Islet of Langerhans (tissue), 1 donor: ENCODE data around the gene PCDHGA5.
A peak's percentile ranks its signal among the peaks of the same experiment; 100 is the strongest.
"Not testable (repeated sequence)": the region's sequence is repeated elsewhere in the genome, so short reads cannot be mapped to it uniquely, and the experiment has no call there.

ENCODE experiments used
- FAIRE-seq: peaks from one replicate; lab custom pipeline; 2011; peaks lifted over from hg19 to GRCh38; lab: Jason Lieb, UNC

PCDHGA5 gene

DNA sequence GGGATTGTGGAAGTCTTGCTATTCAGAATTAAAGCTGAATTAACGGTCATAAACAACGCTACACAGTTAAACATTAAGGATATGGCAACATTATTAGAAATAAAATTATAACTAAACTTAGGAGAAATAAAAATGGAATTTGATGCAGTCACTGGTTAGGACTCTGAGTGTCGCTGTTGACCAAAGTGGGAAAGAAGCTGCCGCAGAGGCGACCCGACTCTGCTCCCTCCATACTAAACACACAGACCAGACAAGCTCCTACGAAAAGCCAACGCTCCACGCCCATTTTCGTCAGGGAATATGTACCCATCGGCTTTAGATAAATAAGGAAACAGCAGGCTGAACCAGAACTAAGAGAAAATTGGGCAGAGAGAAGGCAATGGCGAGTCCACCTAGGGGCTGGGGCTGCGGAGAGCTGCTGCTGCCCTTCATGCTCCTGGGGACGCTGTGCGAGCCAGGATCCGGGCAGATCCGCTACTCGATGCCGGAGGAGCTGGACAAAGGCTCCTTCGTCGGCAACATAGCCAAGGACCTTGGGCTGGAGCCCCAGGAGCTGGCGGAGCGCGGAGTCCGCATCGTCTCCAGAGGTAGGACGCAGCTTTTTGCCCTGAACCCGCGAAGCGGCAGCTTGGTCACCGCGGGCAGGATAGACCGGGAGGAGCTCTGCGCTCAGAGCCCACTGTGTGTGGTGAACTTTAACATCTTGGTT, at the start of gene PCDHGA5:
PCDHGA5 (plus strand) TSS at position 211 of the 709 bp plus-strand sequence; CDS start at position 380, 169 bp downstream.
- no peak for FAIRE-seq

DNA sequence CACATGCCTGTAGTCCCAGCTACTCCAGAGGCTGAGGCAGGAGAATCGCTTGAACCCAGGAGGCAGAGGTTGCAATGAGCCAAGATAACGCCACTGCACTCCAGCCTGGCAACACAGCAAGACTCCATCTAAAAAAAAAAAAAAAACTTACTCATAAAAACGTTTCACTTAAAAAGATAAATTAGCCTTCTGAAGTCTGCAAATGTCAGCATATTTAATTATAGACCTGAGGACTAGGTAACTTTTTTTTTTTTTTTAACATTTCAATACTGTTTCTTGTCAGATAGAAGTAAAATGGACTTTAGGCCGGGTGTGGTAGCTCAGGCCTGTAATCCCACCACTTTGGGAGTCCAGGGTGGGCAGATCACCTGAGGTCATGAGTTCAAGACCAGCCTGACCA, 47.0 kb upstream of the PCDHGA5 start:
- not testable (repeated sequence) for FAIRE-seq

DNA sequence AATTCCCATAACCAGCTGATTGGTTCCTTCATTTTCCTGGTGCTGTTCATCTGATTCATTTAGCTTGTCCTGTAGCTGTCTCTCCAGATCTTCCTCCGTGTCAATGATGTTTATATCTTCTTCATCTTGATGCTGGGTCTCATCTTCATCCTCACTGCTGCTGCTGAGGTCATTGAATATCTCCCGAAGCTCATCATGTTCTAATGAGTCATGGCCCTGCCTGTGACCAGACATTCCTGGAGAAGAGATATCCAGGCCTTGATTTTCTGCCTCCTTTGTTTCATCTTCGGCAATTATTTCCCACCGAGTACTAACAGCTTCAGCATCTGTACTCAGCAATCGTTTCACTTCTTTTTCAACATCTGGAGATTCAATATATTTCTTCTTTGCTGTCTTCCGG, 44.8 kb upstream of the PCDHGA5 start:
- FAIRE-seq = no peak

DNA sequence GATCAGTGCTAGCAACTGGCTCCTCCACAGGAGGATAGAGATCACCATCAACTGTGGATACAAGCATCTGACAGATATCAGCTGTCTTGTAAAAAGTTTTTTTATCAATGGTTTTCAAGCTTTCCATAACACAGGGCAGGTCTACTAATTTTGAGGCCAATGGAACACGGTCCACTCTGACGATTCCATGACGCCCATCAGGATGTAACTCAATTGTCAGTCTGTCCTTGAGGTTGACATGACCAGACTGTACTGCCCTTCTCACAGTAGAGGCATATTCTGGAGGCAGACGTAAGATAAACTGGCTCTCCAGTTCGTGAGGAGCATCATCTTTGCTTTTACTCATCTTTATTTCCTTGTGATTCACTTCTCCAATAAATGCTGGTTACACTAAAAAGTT, 44.3 kb upstream of the PCDHGA5 start:
- no peak for FAIRE-seq

DNA sequence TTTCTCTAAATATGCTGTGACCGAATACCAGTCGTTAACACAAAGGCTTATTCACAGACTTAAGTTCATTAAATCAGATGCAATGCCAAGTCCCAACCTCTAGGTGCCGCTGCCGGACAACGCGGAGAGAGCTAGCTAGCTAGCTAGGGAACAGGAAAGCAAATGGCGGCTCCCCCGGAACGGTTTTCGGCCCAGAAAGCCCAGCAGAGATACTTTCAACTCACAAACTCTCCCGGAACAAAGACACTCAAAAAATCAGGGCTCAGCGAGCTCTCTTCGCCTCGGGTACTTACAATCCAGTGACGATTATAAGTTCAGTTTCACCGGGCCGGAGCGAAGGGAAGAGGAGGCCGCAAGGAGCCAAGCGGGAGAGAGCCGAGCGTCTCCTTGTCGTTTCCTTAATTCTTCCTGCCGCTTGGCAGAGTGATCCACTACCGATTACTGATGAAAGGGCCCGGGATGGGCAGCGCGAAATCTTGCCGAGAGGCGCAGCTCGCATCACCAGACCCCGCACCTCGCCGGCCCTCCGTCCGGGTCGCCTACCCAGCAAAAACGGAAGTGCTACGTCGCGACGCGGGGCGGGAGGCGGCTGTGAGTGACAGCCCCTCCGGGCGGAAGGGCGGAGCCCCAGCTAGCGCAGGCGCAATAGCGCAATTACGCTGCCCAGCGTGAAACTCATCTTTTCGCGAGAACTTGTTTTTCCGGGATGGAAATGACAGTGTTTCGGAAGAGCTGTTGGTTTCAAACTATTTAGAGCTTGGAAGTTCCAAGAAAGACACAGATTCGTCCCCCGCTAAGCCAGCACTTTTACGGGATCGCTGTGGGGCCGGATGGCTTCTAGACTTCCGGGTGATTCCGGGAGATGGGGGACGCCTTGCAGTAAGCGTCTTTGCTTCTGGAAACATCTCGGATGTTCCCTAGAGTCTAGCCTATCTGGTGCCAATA, 43.5 kb upstream of the PCDHGA5 start, which contains the start of gene TAF7:
TAF7 (minus strand) TSS at position 560 of the 945 bp plus-strand sequence. CDS start 740 bp downstream, outside the sequence.
- peak; percentile 79 for FAIRE-seq

DNA sequence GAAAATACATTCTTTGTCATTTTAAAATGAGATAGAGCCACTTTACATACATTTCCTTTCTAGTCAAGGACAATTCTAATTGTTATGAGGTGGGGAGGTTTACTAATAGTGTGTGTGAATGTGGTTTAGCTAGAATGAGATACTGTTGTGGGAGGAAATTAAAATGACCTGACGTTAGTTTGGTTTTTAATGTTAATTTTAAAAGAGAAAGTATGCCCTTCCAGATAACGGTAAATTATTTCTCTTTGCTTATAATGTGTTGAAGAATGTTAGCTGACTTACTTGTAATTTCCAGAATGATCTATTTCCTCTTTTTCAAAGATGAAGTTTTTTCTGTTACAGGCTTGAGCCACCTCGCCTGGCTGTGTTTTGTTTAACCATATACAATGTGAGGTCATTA, 41.7 kb upstream of the PCDHGA5 start:
- no peak for FAIRE-seq

DNA sequence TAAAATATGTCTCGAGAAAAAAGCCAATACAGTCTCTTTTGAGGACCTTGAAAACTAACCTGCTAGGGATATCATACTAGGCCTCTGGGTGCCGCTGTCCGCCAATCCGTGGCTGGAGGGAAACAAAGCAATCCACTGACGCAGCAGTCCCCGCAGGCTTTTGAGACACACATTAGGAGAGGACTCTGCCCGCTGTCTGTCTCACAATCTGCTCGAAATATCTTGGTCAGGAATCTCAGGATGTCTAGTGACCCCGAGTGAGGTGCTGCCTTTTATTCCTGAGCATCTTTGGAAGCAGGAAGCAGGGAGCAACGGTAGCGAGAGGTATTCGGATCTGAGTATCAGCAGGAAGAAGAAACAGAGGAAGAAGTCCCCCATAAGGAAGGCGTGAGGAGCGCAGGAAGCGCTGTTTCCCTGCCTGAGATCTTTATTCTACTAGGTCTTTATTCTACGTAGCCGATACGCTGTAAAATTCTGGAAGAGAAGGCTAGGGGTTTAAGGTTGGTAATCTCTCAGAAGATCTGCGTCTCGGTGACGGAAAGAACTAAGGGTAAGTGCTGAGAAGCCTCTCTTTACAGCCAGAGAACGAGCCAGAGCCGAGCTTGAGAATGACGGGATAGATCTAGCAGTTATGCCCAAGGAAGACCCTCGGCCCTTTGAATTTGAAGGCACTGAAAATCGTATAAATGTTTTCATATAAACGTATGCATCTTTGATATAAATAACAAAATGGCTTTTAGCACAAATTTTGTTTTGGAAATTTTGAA, 37.7 kb upstream of the PCDHGA5 start:
- FAIRE-seq = no peak

DNA sequence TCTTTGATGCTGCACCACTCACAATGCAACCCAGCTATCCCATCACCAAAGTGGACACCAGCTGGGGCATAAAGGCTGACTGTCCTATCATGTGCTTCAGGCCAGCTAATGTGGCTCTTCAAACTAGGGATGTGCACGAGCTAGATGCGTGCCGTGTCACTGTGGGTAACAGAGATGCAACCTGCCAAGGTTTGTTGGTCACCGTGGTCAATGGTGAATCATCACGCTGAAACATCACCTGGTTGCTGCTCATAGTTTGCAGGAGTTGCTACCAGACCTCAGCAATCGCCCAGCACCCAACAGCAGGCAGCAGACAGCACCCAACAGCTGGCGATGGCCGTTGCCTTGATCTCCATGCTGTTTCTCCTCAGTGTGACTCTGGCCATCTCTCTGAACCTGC, 35.7 kb upstream of the PCDHGA5 start:
- FAIRE-seq = no peak

DNA sequence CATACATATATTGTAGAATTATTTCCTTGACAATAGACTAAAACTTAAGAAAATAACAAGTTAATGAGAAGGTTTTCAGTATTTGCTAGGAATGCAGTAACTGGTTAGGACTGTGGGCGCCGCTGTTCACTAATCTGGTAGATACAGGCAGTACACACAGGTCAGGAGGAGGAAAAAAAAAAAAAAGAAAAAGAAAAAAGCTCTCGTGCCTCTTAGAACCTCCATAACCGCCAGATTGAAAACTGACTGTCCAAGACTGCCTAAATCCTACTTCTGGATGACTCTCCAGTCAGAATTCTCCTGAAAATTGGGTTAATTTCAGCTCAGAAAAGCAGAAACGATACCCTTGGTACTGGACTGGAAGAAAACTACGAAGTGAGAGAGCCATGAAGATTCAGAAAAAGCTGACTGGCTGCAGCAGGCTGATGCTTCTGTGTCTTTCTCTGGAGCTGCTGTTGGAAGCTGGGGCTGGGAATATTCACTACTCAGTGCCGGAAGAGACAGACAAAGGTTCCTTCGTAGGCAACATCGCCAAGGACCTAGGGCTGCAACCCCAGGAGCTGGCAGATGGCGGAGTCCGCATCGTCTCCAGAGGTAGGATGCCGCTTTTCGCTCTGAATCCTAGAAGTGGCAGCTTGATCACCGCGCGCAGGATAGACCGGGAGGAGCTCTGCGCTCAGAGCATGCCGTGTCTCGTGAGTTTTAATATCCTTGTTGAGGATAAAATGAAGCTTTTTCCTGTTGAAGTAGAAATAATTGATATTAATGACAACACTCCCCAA, 33.5 kb upstream of the PCDHGA5 start, which contains the start of gene PCDHGA1:
PCDHGA1 (plus strand) TSS at position 216 of the 782 bp plus-strand sequence.
- FAIRE-seq = no peak

DNA sequence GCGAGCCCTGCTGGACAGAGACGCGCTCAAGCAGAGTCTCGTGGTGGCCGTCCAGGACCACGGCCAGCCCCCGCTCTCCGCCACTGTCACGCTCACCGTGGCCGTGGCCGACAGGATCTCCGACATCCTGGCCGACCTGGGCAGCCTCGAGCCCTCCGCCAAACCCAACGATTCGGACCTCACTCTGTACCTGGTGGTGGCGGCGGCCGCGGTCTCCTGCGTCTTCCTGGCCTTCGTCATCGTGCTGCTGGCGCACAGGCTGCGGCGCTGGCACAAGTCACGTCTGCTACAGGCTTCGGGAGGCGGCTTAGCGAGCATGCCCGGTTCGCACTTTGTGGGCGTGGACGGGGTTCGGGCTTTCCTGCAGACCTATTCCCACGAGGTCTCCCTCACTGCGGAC, 31.4 kb upstream of the PCDHGA5 start:
- not testable (repeated sequence) for FAIRE-seq

DNA sequence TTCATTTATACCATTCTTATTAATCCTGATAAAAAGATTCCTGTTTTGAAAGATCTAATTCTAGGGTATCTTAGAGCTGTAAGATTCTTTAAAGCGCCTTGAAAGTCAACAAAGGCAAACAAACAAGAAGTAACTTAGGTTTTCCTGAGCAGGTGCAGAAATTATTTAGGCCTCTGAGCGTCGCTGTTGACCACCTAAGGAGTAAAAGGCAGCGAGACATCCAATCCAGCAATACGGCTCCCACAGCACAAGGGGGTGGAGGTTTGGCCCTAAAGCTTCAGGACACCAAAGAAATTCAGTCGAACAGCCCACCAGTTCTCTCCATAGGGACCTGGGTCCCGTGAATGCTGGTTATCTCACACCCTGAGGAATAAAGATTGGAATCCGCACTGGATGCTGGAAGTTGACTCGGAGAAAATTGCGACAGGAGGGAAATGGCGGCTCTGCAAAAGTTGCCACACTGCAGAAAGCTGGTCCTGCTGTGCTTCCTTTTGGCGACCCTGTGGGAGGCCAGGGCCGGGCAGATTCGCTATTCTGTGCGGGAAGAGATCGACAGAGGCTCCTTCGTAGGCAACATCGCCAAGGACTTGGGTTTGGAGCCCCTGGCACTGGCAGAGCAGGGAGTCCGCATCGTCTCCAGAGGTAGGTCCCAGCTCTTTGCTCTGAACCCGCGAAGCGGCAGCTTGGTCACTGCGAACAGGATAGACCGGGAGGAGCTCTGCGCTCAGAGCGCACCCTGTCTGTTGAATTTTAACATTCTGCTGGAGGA, 25.2 kb upstream of the PCDHGA5 start, which contains the start of gene PCDHGA2:
PCDHGA2 (plus strand) TSS at position 223 of the 769 bp plus-strand sequence.
- no peak for FAIRE-seq

DNA sequence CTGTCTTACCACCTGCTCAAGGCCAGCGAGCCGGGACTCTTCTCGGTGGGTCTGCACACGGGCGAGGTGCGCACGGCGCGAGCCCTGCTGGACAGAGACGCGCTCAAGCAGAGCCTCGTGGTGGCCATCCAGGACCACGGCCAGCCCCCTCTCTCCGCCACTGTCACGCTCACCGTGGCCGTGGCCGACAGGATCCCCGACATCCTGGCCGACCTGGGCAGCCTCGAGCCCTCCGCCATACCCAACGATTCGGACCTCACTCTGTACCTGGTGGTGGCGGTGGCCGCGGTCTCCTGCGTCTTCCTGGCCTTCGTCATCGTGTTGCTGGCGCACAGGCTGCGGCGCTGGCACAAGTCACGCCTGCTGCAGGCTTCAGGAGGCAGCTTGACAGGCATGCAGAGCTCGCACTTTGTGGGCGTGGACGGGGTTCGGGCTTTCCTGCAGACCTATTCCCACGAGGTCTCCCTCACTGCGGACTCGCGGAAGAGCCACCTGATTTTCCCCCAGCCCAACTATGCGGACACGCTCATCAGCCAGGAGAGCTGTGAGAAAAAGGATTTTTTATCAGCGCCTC, 23.1 kb upstream of the PCDHGA5 start:
- not testable (repeated sequence) for FAIRE-seq

DNA sequence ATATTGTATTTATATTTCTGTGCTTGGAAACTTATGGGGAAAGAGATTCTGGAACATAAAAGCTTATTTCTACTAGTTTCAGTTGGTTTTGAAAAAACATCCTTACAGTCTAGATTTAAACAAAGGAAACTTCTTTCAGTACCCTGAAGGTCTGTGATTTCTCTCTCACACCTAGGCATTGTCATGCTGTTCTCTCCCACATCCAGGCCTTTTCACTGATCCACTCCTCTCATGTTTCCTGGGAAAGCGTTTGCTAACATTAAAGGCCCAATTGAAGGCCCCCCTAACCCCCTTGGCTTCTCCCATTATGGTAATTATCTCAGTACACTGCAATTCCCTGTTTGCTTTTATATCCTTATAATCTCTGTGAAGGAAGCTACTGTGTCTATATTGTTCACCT, 21.2 kb upstream of the PCDHGA5 start:
- FAIRE-seq = no peak

DNA sequence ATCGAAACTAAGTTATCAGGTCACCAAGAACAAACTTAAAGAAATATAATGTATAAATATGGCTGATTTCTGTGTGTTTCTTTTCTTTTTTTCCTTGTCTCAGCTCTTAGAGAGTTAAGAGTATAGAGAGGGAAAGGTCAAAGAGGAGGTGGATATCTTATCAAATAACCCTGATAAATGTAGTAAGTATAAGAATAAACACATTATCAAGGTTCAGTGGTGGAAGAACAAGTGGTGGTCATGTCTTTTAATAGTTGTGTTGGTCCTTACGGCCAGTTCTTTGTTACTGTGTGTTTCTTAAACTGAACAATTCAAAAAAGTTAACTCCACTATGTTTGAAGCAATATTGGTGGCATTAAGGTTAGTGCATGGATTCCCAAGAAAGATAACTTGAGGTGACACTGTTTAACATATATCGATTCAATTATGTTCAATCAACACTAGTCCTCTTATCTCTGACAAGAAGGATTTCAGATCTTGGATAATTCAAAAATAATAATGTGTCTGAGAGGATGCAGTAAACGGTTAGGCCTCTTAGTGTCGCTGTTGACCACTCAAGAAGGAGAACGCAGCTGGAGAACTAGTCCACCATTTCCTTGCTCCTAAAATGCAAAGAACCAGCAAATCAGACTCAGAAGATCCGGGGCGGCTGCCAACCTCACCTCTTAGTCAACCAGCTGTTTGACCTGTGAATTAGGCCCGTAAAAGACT, 20.6 kb upstream of the PCDHGA5 start, which contains the start of gene PCDHGA3:
PCDHGA3 (plus strand) TSS at position 588 of the 711 bp plus-strand sequence. CDS start 205 bp downstream, outside the sequence.
- no peak for FAIRE-seq

DNA sequence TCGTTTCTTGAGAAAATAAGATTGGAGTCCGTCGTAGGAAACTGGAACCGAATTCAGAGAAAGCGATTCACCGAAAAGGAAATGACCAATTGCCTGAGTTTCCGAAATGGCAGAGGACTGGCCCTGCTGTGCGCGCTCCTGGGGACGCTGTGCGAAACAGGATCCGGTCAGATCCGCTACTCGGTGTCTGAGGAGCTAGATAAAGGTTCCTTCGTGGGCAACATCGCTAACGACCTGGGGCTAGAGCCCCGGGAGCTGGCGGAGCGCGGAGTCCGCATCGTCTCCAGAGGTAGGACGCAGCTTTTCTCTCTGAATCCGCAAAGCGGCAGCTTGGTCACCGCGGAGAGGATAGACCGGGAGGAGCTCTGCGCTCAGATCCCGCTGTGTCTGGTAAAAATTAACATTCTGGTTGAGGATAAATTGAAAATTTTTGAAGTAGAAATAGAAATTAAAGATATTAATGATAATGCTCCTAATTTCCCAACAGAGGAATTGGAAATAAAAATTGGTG, 20.0 kb upstream of the PCDHGA5 start:
- FAIRE-seq = no peak

DNA sequence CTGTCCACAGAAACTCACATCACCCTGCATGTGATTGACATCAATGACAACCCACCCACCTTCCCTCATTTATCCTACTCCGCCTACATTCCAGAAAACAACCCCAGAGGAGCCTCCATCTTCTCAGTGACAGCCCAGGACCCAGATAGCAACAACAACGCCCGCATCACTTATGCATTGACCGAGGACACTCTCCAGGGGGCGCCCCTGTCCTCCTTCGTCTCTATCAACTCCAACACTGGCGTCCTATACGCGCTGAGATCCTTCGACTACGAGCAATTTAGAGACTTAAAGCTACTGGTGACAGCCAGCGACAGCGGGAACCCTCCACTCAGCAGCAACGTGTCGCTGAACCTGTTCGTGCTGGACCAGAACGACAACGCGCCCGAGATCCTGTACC, 18.6 kb upstream of the PCDHGA5 start:
- FAIRE-seq = no peak

DNA sequence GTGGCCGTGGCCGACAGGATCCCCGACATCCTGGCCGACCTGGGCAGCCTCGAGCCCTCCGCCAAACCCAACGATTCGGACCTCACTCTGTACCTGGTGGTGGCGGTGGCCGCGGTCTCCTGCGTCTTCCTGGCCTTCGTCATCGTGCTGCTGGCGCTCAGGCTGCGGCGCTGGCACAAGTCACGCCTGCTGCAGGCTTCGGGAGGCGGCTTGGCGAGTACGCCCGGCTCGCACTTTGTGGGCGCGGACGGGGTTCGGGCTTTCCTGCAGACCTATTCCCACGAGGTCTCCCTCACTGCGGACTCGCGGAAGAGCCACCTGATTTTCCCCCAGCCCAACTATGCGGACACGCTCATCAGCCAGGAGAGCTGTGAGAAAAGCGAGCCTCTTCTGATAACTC, 17.9 kb upstream of the PCDHGA5 start:
- not testable (repeated sequence) for FAIRE-seq

DNA sequence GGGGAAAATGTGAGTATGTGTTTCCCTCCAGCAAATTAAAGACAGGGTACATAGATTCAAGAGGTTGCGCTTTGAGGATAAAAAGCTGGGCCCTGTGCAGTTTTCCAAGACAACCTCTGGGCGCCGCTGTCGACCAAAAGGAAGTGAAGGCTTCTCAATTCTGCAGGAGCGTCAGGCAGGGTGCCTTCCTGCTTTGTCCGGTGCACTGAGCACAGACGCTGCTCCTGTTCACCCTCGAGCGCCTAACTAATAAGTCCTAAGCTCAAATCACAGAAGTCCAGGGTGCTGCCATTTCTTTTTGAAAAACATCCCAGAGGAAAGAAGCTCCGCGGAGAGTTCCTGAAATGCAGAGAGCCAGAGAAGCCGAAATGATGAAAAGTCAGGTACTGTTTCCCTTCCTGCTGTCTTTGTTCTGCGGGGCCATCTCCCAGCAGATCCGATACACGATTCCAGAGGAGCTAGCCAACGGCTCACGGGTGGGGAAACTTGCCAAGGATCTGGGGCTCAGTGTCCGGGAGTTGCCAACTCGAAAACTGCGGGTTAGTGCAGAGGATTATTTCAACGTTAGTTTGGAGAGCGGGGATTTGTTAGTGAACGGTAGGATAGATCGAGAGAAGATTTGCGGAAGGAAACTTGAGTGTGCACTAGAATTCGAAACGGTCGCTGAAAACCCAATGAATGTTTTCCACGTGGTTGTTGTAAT, 13.9 kb upstream of the PCDHGA5 start, which contains the start of gene PCDHGB1:
PCDHGB1 (plus strand) TSS at position 183 of the 703 bp plus-strand sequence; CDS start at position 345, 162 bp downstream.
- no peak for FAIRE-seq
